ENCODE data around the gene PRICKLE2.

Gene PRICKLE2

DNA sequence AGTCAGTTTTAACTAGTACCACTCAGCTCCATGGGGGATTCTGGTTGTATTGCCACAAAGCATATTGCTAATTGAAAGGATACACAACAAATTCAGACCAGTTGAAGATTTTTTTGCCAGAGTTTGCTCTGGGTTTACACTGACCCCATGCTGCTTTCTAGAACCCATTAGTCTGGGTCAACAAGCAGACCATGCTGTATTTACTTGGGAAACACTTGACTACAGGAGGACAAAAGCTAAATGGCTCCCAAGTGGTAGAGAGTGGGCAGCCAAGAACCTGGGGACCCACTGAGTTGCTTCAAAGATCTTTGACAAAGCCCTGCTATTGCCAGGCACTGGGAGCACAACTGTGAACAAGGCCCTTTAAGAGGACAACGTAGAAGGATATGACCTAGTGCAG, 115.2 kb downstream of the PRICKLE2 start:
- Histone ChIP-seq H3K27ac (no peak overlapping the region), H3K9me3 (no peaks in the 10 kb centered on the region), H3K36me3 (no peaks in the 10 kb centered on the region), H3K27me3 (no peaks in the 10 kb centered on the region), H3K4me3 (ENCODE audit: low read depth in 1 of 2, low read length in 1 of 2) (no peak overlapping the region), H3K4me1 (ENCODE audit: control insufficient read depth in 1 of 2, insufficient read depth in 1 of 2, low read depth in 1 of 2, low read length in 1 of 2) (no peaks in the 10 kb centered on the region)
- TF ChIP-seq, protein P1, sequence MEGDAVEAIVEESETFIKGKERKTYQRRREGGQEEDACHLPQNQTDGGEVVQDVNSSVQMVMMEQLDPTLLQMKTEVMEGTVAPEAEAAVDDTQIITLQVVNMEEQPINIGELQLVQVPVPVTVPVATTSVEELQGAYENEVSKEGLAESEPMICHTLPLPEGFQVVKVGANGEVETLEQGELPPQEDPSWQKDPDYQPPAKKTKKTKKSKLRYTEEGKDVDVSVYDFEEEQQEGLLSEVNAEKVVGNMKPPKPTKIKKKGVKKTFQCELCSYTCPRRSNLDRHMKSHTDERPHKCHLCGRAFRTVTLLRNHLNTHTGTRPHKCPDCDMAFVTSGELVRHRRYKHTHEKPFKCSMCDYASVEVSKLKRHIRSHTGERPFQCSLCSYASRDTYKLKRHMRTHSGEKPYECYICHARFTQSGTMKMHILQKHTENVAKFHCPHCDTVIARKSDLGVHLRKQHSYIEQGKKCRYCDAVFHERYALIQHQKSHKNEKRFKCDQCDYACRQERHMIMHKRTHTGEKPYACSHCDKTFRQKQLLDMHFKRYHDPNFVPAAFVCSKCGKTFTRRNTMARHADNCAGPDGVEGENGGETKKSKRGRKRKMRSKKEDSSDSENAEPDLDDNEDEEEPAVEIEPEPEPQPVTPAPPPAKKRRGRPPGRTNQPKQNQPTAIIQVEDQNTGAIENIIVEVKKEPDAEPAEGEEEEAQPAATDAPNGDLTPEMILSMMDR (IDR thresholded peaks at IDR 0.05): no peak

DNA sequence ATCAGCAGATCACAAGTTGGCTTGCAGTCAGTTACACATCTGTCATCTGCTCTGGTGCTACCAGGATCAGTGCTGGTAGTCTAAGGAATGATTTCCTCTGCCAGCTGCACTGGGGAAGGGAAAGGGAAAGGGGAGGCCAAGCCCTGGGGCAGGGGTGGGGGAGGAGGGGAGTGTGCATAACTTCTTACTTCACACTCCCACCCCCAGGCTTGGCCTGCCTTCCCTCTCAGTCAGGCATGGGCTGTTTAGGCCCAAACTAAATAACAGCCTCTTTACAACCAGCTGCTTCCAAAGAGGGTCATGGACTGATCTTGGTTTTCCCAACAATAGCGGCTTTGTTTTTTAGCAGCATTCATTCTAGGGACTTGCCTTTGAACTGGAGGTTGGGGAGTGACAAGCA, 115.8 kb downstream of the PRICKLE2 start:
- Histone ChIP-seq H3K36me3 (no peaks in the 10 kb centered on the region), H3K4me3 (ENCODE audit: low read depth in 1 of 2, low read length in 1 of 2) (no peak overlapping the region), H3K4me1 (ENCODE audit: control insufficient read depth in 1 of 2, insufficient read depth in 1 of 2, low read depth in 1 of 2, low read length in 1 of 2) (no peaks in the 10 kb centered on the region), H3K27ac (no peak overlapping the region), H3K9me3 (no peaks in the 10 kb centered on the region), H3K27me3 (no peaks in the 10 kb centered on the region)
- TF ChIP-seq, protein P1 (IDR thresholded peaks at IDR 0.05): no peak

DNA sequence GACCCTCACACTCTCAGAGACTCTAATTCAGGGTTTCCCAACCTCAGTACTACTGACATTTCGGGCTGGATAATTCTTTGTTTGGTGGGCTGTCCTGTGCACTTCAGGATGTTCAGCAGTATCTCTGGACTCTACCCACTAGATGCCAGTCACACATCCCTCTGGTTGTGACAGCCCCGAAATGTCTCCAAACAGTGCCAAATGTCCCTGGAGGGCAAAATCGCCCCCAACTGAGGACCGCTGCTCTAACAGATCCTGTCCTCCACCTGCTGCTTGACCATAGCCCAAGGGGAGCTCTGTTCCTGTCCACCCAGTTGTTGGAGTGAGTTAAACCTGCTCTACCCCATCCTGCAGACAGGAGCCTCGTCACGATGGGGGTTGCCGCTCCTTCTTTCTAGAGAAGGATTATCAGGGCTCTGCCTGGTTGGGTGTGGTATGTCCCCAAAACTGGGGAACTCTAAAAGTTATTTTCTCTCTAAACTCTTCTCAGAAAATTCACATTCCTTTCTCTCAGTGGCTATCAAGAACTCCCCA, 116.4 kb downstream of the PRICKLE2 start:
- Histone ChIP-seq H3K27ac (no peak overlapping the region), H3K36me3 (no peaks in the 10 kb centered on the region), H3K4me1 (ENCODE audit: control insufficient read depth in 1 of 2, insufficient read depth in 1 of 2, low read depth in 1 of 2, low read length in 1 of 2) (no peaks in the 10 kb centered on the region), H3K4me3 (ENCODE audit: low read depth in 1 of 2, low read length in 1 of 2) (no peak overlapping the region), H3K9me3 (no peaks in the 10 kb centered on the region), H3K27me3 (no peaks in the 10 kb centered on the region)
- TF ChIP-seq, protein P1 (IDR thresholded peaks at IDR 0.05): no peak

DNA sequence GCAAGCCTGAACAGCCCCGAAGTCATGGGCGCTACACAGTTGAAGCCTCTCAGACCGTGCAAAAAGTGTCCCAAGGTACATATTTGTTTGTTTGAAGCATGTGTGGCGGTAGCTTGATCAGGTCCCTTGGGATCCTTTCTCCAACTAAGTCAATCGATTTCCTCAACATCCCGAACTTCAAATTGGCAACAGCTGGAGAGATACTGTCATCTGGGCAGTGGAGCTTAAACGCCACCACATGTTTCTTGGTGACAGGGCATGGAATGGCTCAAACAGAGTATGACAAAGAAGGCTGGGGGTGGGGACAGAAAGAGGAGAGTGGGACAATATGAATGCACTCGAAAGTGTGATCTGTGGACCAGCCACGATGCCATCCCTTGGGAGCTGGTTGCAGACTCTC, 117.0 kb downstream of the PRICKLE2 start:
- Histone ChIP-seq H3K36me3 (no peaks in the 10 kb centered on the region), H3K4me1 (ENCODE audit: control insufficient read depth in 1 of 2, insufficient read depth in 1 of 2, low read depth in 1 of 2, low read length in 1 of 2) (no peaks in the 10 kb centered on the region), H3K27me3 (no peaks in the 10 kb centered on the region), H3K9me3 (no peaks in the 10 kb centered on the region), H3K4me3 (ENCODE audit: low read depth in 1 of 2, low read length in 1 of 2) (no peak overlapping the region), H3K27ac (no peak overlapping the region)
- TF ChIP-seq, protein P1 (IDR thresholded peaks at IDR 0.05): no peak

DNA sequence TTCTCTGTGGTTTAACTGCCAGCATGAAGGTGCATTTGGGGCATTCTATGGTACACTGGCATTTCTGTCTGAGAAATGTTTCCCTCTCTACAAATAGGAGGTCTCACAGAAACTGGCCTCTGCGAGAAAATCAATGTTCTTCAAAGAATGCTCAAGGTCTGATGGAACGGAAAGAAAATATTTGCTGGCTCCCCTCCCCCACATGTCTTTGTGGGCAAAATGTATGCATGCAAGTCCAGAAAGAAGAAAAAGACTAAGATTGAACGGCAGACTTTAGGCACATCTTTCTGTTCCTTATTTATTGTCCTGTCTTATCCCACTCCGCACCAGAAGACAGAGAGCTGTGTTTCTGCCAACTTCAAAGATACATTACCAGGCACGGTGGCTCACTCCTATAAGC, 118.1 kb downstream of the PRICKLE2 start:
- Histone ChIP-seq H3K4me1 (ENCODE audit: control insufficient read depth in 1 of 2, insufficient read depth in 1 of 2, low read depth in 1 of 2, low read length in 1 of 2) (no peaks in the 10 kb centered on the region), H3K36me3 (no peaks in the 10 kb centered on the region), H3K9me3 (no peaks in the 10 kb centered on the region), H3K4me3 (ENCODE audit: low read depth in 1 of 2, low read length in 1 of 2) (no peak overlapping the region), H3K27me3 (no peaks in the 10 kb centered on the region), H3K27ac (no peak overlapping the region)
- TF ChIP-seq, protein P1 (IDR thresholded peaks at IDR 0.05): no peak

DNA sequence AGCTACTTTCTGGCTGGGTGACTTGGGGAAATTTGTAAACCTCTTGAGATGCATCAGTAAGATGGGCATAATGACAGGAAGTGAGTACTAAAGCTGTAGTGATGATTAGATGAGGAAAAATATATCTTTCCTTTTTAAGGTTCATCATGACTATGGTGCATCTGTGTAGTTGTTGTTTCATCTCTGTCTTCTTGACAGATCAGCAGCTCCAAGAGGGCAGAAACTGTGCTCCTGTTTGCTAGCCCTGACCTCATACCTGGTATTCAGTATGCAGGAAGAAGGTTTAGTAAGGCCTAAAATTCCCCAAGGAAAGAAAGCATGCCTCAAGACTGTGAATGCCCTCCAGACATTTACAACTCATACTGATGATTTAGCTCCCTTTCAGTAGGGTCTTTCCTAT, 119.5 kb downstream of the PRICKLE2 start:
- Histone ChIP-seq H3K4me3 (ENCODE audit: low read depth in 1 of 2, low read length in 1 of 2) (no peak overlapping the region), H3K36me3 (no peaks in the 10 kb centered on the region), H3K27me3 (no peaks in the 10 kb centered on the region), H3K4me1 (ENCODE audit: control insufficient read depth in 1 of 2, insufficient read depth in 1 of 2, low read depth in 1 of 2, low read length in 1 of 2) (no peaks in the 10 kb centered on the region), H3K9me3 (no peaks in the 10 kb centered on the region), H3K27ac (no peak overlapping the region)
- TF ChIP-seq, protein P1 (IDR thresholded peaks at IDR 0.05): no peak

Measured in neutrophil (primary cell).